H1 (cell line): Measurements from ENCODE around the gene ENKUR.

Source experiments
- TF ChIP-seq, protein P1 (sequence below), 3 experiments: IDR thresholded peaks; 1 replicate in 2 of 3; 2 replicates in 1 of 3; pipeline versions ENCODE4 v1.5.1 to v1.6.1; 2011; ENCODE audit warnings: low read length in 3 of 3, mild to moderate bottlenecking in 3 of 3, inconsistent platforms in 2 of 3, low read depth in 1 of 3, moderate library complexity in 1 of 3; ENCODE audit not compliant: insufficient read depth in 1 of 3; ENCODE audit errors: control extremely low read depth in 1 of 3
- TF ChIP-seq, protein P2 (sequence below): IDR thresholded peaks from 2 replicates; pipeline ENCODE4 v1.6.1; 2012; ENCODE audit warnings: inconsistent platforms

DNA sequence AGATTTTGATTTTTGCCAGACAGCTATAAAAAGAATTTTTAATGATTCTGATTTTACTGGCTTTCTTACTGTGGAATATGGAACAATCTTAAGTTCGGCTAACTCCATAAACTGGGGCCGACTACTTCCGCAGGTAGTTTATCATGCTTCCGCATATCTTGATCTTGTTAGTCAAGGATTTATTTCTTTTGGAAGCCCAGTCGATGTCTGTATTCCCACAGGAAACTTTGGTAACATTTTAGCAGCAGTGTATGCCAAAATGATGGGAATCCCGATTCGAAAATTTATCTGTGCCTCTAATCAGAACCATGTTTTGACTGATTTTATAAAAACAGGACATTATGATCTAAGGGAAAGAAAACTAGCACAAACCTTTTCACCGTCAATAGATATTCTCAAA lies 8.6 kb upstream of the ENKUR start:
- TF ChIP-seq, protein P1, sequence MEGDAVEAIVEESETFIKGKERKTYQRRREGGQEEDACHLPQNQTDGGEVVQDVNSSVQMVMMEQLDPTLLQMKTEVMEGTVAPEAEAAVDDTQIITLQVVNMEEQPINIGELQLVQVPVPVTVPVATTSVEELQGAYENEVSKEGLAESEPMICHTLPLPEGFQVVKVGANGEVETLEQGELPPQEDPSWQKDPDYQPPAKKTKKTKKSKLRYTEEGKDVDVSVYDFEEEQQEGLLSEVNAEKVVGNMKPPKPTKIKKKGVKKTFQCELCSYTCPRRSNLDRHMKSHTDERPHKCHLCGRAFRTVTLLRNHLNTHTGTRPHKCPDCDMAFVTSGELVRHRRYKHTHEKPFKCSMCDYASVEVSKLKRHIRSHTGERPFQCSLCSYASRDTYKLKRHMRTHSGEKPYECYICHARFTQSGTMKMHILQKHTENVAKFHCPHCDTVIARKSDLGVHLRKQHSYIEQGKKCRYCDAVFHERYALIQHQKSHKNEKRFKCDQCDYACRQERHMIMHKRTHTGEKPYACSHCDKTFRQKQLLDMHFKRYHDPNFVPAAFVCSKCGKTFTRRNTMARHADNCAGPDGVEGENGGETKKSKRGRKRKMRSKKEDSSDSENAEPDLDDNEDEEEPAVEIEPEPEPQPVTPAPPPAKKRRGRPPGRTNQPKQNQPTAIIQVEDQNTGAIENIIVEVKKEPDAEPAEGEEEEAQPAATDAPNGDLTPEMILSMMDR (IDR thresholded peaks at IDR 0.05; ENCODE audit: control extremely low read depth in 1 of 3, insufficient read depth in 1 of 3, low read depth in 1 of 3, low read length in 3 of 3) = no peak
- TF ChIP-seq, protein P2, sequence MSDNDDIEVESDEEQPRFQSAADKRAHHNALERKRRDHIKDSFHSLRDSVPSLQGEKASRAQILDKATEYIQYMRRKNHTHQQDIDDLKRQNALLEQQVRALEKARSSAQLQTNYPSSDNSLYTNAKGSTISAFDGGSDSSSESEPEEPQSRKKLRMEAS = no peak
